RWPE1 (cell line): ENCODE measurements around the gene ATXN10.

Source experiments
- CTCF ChIA-PET: fragments of 350-600 bp; sonication (Branson Sonifier 250); formaldehyde crosslinking; extraction: SDS; loops from one replicate; lab custom pipeline; 2021; lab: Yijun Ruan, JAX
- POLR2A ChIA-PET: fragments of 400-600 bp; formaldehyde crosslinking; extraction: SDS; loops from one replicate; lab custom pipeline; 2020; ENCODE audit warnings: antibody characterized with exemption; ENCODE audit not compliant: low non-redundant PET; lab: Yijun Ruan, JAX
- DNase-seq: peaks from one replicate; pipeline ENCODE4 v3.0.0; 2012; ENCODE audit warnings: low spot score
- H3K27ac ChIP-seq: fragments of 450-650 bp; 2 replicates; pipeline ENCODE4 v1.5.1; 2017
- TF ChIP-seq, protein P1 (sequence below): fragments of 450-650 bp; conservative IDR thresholded peaks from 2 replicates; pipeline ENCODE4 v1.5.1; 2017; ENCODE audit warnings: low read depth, mild to moderate bottlenecking

Gene ATXN10

GRCh38 chr22:45883811-45884170 lies 212.2 kb downstream of the ATXN10 start:
- TF ChIP-seq, protein P1, sequence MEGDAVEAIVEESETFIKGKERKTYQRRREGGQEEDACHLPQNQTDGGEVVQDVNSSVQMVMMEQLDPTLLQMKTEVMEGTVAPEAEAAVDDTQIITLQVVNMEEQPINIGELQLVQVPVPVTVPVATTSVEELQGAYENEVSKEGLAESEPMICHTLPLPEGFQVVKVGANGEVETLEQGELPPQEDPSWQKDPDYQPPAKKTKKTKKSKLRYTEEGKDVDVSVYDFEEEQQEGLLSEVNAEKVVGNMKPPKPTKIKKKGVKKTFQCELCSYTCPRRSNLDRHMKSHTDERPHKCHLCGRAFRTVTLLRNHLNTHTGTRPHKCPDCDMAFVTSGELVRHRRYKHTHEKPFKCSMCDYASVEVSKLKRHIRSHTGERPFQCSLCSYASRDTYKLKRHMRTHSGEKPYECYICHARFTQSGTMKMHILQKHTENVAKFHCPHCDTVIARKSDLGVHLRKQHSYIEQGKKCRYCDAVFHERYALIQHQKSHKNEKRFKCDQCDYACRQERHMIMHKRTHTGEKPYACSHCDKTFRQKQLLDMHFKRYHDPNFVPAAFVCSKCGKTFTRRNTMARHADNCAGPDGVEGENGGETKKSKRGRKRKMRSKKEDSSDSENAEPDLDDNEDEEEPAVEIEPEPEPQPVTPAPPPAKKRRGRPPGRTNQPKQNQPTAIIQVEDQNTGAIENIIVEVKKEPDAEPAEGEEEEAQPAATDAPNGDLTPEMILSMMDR = no peak
- ChIA-PET POLR2A (no interaction called here), CTCF (no interaction called here)
- no peak for DNase-seq
- 0 out of 2 replicates have a peak overlapping the region, but pooled peaks have one; percentile 7 for H3K27ac ChIP-seq

DNA sequence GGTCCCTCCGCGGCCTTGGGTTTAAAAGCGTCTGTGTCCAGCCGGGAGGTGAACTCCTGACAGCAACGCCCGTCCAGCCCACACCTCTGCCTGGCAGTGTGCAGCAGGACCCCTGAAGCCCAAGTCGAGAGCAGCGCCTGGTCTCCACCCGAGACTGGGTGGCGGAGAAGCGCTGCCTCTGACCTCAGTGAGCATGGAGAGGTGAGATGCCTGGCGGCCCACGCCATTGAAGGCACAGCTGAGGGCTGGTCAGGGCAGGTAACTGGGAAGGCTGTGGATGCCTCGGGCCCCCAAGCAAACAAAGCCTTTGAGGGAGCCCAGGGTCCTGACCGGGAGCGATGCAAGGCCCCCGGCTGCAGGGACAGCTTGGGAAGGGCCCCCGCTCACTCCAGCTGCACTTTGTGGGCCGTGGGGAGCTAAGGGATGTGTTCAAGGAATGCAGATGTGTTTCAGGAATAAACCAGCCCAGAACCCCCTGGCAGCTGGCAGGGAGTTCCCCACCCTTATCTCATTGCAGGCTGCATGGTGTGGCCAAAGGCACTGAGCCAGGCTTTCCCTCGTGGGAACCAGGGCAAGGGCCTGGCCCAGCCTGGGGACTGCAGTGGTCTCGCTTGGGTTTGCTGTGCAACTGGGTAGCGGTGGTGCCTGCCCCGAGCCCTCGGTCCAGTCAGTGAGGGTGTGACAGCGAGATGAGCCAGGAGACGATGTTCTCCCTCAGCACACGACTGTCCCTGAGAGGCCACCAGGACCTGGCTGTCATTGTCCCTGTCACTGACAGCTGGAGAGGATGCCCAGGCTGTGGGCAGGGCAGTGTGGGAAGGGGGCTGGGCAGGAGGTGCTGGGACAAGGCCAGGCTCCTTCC lies 212.8 kb downstream of the ATXN10 start:
- ChIA-PET POLR2A (no interaction called here), CTCF (interaction anchor here (0.6 kb wide), 1 partner anchor 20 kb away, joined by 5 read pairs; no protein-coding TSS in a partner anchor)
- peak overlapping the region; percentile 7; the same call in 1 of the 2 replicates for H3K27ac ChIP-seq
- TF ChIP-seq, protein P1 = no peak
- no peak for DNase-seq

GRCh38 chr22:45885171-45885840 lies 213.7 kb downstream of the ATXN10 start:
- CTCF ChIA-PET = interaction anchor here (0.7 kb wide), 1 partner anchor 21 kb away, joined by 3 read pairs; no protein-coding TSS in a partner anchor
- POLR2A ChIA-PET = no interaction called here
- H3K27ac ChIP-seq = no peak overlapping the region
- no peak for DNase-seq
- TF ChIP-seq, protein P1 = no peak

GRCh38 chr22:45885941-45886395 lies 214.3 kb downstream of the ATXN10 start:
- no peak for DNase-seq
- POLR2A ChIA-PET = no interaction called here
- TF ChIP-seq, protein P1 = no peak
- CTCF ChIA-PET = no interaction called here
- no peak overlapping the region for H3K27ac ChIP-seq

GRCh38 chr22:45886540-45886939 lies 214.9 kb downstream of the ATXN10 start:
- ChIA-PET CTCF (no interaction called here), POLR2A (no interaction called here)
- H3K27ac ChIP-seq = peak overlapping the region; percentile 70
- DNase-seq = no peak
- TF ChIP-seq, protein P1 = no peak

DNA sequence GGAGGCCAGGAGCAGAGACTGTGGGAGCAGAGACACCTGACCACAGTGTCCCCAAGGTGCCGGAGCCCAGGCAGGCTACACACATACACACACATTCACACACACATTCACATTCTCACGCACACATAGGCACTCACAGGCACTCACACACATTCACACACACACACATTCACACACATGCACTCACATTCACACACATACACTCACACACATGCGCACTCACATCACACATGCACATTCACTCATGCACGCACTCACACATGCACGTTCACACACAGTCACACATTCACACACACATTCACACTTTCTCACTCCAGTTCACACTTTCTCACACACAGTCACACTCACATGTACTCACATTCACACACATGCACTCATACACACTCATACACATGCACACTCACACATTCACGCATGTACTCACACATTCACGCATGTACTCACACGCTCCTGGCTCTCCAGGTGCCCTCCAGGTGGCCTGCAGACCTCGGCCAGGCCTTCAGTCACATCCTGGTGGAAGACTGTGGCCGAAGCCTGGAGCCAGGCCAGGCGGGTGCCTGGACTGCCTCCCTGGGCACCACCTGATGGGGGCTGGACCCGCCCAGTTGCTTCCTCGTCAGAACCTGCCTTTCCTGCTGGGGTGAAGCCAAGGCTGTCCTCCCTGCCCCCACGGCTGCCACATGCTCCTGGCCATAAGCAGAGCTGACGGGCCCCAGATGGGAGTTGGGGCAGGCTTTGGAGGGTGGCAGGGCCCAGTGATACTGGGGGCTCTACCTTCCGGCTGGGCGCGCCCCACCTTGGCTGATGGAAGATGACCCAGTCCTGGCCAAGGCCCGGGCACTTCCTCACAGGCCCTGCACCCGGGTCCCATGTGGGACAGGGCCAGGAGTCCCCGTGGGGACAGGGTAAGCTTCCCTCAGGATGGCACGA lies 215.8 kb downstream of the ATXN10 start:
- POLR2A ChIA-PET = no interaction called here
- TF ChIP-seq, protein P1 = no peak

More for the DNA sequence above, 215.8 kb downstream of the ATXN10 start:
- peak; percentile 60 for DNase-seq
- CTCF ChIA-PET = no interaction called here
- peak overlapping the region; percentile 70 for H3K27ac ChIP-seq
